Stimulated activated naive CD4-positive, alpha-beta T cell treated with Interleukin-2 at 50 U/mL for 16 hours (primary cell): ENCODE data around the gene MAEA.
"Not testable (repeated sequence)": the region's sequence is repeated elsewhere in the genome, so short reads cannot be mapped to it uniquely, and the experiment has no call there.

Experiments used
- DNase-seq: peaks from one replicate; lab custom pipeline; 2025; lab: John Stamatoyannopoulos, UW

Gene MAEA

DNA sequence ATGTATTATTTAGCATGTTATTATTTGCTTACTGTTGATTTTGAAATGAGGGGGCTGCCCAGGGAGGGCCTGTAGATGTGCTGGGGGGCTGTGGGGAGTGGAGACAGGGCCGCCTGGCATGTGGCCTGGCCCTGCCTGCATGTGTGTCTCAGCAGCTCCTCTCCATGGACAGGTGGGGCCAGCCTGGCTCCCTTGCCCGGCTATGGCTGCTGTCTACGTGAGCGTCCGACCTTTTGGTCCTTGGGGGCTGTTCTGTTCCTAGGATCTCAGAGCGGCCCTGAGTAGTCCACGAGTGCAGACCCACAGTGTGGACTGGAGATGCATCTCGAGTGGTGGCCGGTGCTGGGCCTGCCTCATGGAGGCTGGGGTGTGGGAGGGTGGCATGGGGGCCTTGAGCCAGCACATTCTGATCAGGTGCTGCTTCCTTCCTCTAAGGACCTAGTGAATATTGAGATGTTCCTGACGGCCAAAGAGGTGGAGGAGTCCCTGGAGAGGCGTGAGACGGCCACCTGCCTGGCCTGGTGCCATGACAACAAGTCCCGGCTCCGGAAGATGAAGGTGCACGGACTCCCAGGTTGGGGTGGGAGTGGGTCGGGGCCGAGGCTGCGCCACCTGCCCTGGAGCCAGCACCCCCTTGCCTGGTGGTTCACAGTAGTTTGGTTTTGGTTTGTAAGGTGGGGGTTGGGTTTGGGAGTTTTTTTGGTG, 32.4 kb downstream of the MAEA start:
- no peak for DNase-seq

DNA sequence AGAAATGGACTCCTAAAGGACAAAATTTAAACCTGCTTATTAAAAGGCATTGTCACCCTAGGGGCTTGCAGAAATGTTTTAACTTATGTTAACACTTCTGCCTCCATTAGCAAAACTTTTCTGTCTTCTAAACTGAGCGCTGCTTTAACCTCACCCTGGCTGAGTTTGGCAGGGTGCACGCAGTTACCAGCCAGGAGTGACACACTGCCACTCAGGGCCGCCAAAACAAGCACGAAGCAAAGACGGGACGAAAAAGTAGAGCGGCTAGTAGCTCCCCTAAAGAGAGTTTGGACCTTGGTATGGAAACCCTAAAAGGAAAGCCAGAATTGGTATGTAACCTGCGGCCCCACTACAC, 33.6 kb downstream of the MAEA start:
- DNase-seq, result no peak

DNA sequence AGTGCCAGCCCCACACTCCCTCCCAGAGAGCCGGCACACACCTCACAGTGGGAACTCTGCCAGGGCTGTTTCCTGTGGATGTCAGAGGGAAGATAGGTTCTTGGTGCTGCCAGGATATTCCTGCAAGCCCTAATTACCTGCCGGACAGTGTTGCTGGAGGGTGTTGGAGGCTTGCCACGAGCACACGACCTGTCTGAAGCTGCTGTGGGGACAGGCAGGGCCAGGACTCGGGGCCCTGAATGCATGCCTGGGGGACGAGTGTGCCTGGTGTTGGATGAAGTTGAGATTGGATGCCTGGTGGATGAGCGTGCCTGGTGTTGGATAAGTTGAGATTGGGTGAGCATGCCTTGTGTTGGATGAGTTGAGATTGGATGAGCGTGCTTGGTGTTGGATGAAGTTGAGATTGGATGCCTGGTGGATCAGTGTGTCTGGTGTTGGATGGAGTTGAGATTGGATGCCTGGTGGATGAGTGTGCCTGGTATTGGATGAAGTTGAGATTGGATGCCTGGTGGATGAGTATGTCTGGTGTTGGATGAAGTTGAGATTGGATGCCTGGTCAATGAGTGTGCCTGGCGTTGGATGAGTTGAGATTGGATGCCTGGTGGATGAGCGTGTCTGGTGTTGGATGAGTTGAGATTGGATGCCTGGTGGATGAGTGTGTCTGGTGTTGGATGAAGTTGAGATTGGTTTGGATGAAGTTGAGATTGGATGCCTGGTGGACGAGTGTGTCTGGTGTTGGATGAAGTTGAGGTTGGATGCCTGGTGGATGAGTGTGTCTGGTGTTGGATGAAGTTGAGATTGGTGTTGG, 34.1 kb downstream of the MAEA start:
- no peak for DNase-seq

DNA sequence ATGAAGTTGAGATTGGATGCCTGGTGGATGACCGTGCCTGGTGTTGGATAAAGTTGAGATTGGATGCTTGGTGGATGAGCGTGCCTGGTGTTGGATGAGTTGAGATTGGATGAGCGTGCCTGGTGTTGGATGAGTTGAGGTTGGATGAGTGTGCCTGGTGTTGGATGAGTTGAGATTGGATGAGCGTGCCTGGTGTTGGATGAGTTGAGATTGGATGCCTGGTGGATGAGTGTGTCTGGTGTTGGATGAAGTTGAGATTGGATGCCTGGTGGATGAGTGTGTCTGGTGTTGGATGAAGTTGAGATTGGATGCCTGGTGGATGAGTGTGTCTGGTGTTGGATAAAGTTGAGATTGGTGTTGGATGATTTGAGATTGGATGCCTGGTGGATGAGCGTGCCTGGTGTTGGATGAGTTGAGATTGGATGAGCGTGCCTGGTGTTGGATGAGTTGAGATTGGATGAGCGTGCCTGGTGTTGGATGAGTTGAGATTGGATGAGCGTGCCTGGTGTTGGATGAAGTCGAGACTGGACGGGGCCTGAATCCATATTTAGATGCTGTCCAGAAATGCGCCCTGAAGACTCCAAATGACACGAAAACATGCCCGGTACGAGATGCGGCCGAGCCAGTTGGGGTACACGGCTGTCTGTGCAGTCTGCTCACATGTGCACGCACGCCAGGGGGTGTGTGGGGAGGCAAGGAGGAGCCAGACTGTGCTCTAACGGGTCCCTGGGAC, 34.9 kb downstream of the MAEA start:
- DNase-seq, result not testable (repeated sequence)

DNA sequence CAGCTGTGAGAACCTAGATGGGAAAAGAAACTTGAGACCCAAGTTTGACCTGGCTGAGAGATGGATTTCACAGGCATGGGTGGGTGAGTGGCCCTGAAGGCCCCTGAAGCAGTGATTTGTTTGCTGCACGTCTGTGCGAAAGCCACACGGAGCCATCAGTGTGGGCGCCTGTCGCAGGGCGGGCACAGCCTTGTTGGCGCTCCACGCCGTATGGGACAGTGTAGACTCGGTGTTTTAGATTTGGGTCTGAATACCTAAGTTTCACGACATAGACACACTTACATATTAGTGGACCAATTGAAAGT, 35.4 kb downstream of the MAEA start:
- no peak for DNase-seq

DNA sequence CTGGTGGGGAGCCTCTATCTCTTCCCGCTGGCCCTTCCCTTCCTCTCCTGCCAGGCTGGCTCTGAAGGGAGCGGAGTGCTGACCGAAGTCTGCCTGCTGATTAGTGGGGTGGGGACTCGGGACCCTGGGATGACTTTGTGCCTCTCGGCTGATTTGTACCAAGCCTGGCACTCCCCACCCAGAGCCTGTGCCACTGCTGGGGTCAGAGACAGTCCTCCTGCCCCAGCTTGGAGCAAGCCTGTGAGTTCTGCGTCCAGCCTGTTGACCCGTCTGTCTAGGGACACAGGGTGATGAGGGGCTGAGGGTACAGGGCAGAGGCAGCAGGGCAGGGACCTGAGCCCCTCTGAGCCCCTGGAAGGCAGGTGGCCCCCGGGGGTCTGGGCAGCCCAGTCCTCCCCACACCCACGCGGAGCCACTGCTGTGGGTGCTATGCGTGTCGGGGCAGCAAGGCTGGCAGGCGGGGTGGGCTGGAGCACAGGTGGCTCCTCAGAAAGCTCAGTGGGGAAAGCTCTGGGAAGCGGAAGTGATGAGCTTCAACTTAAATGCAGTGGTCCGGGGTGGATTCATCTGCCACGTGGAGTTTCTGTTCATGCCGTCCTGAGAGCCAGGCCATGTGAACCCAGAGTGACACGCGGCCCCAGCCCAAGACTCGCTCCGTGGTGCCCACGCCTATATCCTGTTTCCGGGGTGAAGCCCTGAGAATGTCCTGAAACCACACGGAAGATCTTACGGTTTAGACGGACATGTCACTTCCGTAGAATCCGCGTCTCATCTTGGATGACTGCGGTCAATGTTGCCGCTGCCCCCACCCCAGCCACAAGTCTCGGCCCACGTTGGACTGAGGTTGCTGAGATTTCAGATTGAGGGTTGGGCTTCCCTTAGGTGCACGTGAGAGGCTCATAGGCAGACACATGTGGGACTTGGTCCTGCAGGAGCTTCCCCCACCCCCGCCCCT, 36.3 kb downstream of the MAEA start:
- no peak for DNase-seq

DNA sequence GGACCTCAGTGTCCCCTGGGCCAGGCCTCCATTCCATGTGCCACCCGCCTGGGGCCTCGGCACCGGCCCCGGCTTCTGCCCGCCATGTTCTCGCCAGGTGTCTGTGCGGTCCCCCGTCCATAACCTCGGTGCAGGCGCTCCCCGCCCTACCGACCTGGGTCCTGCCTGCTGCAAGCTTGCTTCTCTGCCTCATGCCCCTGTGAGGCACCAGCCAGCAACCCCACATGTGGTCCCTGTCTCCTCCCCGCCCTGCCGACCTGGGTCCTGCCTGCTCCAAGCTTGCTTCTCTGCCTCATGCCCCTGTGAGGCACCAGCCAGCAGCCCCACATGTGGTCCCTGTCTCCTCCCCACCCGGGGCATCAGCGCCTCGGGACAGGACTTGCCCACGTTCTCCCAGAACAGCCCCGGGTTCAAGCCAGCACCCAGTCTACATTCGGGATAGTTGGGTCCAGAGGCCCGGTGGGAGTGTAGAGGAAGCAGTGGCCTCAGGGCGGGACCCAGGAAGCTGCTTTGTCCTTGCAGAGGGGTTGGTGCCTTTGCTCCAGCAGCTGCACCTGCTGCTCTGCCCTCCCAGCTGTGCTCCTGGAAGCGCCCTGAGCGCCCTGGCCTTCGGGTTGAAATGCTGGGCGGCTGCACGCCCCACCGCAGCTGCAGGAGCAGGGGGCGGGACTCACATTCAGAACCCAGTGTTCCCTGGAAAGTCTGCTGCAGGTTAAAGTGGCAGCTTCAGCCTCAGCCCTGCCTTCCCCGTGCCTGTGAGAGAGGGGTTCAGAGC, 37.2 kb downstream of the MAEA start:
- no peak for DNase-seq

DNA sequence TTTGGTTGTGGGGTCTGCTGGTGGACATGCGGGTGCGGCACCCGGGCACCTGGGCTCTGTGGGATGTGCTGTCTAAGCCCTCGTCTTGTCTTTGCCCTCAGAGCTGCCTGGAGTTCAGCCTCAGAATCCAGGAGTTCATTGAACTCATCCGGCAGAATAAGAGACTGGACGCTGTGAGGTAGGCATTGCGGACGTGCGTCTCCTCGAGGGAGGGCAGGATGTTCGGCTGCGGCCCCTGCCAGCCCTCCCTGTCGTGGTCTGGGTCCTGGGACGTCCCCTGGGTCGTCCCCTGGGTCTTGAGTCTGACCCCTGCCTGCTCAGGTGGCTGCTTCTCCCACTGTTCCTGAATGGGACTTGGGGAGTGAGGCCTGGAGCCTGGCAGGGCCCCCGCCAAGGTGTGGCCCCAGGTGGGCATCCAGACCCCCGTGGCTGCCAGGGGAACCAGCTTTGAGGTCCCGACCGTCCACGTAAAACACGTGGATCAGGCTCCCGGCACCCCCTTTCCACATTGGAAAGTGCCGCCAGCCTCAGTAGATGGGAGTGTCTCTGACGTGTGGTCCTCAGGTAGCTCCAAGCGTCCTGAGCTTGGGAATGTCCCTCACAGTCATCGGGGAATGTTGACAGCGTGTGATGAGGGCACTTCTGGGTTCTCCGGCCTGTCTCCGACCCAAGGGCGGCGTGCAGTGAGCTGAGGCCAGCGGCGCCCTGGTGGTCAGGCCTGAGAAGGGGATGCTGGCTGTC, 38.0 kb downstream of the MAEA start:
- DNase-seq, result no peak

DNA sequence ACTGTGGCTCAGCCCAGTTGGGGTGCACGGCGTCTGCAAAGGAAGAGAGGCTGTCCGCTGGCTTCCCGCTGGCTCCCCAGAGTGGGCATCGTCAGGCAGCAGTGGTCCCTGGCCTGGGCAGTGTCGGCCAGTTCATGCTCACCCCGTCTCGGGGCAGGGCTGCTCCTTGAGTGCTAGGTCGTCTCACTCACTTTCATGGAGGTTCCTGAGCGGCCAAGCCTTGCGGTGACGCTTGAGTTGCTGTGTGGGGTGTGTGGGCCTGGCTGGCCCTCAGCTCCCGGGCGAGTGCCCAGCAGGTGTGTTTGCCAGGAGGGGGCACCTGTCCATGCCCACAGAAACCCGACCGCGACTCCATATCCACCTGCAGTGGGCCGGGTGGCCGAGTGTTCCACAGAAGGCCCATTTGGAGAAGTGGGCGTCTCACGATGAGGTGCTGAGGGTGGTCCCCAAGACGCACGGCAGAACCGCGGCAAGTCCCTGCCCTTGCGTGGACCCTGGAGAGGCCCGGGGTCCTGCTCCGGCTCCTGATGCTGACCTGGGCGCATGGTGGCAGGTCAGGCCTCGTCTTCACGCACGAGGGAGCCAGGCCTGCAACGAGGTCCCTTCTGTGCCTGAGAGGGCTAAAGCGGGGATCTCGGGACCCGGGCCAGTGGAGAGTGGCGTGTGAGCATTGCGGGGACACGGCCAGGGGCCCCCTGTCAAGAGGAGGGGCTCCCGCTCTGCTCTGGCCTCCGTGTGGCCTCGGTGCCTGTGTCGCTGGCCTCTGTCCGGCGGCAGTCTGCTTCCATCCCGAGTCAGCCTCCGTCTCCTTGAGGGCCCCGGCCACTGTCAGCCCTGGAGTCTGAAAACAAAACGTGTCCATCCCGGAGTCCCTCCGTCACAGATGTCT, 38.8 kb downstream of the MAEA start:
- DNase-seq, result no peak

DNA sequence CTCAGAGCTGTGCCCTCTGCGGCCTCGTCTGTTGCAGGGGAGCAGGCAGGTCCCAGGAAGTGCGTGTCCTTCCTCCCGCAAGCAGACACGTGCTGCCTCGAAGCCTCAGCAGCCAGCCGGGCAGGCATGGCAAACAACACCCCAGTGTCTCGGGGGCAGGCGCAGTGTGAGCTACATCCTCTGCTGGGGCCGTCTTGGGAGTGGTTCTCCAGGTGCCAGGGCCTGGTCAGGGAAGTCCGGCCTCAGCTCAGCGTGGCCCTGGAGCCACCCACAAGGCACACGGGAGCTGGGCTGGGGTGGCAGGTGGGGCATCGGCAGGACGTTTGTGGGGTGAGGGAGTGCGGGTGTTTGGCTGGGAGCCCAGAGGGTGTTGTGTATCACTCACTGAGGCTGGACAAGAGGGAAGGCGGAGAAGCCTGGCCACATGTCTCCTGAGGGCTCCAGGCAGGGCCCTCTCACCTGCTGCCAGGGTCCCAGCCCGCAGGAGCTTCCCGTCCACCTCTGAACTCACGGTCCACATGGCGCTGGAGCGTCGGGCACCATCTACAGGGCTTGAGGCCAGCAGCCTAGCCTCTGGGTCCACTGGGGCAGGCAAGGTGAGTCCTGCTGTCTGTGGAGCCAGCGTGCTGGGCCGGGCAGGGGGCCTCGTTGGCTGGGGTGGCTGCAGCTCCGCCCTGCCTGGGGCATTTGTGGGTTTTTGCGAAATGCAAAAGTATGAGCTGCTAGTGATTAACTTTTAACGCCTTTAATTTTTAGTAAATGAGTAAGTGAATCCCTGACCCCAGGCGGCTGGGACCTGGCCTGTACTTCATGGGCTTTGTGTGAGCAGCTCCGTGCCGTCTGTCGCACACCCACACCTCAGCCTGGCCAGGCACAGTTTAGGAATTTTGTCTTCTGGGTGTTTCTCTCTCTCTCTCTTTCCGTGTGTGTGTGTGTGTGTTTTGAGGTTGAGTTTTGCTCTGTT, 40.0 kb downstream of the MAEA start:
- no peak for DNase-seq

DNA sequence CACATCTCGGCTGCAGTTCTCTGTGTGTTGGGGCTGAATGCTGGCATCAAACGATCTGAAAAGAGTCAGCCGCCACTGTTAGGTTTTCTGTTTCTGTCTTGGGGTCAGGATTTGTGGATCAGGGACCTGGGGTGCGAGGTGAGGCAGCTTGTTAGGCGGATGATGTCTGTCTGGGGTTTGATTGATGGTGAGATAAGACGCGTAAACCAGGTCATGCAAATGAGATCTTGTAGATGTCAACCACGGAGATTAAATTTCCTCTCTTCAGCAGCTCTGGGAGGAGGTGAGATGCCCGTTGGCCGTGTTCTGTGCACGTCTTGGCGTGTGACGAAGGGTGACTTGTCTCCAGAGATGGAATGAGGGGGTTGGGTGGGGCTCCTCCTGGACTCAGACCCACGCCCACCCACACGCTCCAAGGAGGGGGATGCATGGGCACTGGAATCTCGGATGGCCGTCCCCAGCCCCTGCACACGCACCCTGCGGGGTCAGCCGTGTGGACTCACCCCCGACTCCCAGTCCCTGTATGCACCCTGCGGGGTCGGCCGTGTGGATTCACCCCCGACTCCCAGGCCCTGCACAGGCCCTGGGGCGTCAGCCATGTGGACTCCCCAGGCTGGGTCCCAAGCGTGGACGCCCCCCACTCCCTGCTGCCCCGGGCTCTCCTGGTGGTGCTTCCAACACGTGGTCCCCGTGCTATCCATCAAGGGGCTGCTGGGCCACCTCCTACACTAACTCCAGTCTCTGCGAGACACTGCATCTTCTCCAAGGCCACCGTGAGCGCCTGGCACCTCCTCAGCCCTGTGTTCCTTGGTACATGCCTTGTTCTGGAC, 41.3 kb downstream of the MAEA start:
- peak; percentile 59 for DNase-seq

DNA sequence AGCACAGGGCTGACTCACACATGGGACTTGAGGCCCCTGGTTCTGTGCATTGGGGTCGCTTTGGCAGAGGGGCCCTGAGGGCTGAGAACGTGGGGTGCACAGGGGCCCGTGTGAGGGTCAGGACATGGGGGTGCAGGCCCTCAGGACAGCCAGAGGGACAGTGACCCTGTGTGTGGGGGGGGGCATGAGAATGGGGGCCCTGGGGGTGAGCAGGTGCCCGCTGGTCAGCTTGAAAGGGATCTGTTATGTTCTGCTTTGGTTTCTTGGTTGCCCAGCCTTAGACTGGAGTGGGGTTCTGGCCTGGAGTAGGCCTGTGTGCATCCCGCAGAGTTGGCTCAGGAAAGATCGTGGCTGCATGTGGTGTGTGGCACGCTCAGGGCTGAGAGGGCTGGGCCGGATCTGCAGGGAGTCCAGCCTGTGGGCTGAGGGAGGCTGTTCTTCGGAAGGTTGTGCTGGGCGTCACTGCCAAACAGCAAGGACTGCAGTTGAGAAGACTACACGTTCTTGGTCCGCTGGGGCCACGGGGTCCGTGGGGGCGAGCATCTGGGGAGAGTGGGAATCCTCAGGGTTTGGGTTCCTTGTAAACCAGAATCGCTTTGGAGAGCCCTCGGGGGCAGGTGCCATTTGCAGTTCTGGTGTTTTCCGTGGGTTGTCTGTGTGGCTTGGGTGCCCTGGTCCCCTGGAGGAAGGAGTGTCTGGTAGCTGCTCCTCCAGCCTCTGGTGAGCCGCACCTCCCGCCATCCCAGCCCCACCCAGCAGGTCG, 42.1 kb downstream of the MAEA start:
- DNase-seq, result no peak

DNA sequence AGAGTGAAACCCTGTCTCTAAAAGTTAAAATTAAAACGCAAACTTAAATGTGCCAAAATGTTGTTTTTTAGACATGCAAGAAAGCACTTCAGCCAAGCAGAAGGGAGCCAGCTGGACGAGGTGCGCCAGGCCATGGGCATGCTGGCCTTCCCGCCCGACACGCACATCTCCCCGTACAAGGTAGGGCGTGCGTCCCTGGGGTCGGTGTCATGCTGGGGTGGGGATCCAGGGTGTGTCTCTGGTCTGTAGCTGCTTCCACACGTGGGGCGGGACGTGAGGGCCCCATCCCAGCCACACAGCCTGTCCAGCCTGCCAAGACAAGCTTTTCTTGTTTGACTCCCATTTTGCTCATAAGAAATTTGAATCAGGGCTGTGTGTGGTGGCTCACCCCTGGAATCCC, 43.0 kb downstream of the MAEA start:
- DNase-seq, result no peak

DNA sequence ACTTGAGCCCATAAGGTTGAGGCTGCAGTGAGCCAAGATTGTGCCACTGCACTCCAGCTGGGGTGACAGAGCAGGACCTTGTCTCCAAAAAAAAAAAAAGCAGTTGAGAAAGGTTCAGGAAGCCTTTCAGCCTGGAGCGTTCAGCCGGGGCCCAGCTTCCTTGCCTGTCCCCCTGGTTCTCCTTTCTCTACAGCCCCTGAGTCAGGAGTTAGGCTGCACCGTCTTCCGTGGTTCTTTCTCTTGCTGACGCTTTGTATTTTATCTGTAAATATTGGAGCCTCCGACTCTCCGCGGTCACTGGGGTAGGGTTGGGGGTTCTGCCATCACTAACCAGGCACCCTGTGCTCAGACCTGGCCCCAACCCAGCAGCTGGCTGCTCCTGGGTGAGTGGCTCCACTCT, 43.6 kb downstream of the MAEA start:
- DNase-seq, result no peak

DNA sequence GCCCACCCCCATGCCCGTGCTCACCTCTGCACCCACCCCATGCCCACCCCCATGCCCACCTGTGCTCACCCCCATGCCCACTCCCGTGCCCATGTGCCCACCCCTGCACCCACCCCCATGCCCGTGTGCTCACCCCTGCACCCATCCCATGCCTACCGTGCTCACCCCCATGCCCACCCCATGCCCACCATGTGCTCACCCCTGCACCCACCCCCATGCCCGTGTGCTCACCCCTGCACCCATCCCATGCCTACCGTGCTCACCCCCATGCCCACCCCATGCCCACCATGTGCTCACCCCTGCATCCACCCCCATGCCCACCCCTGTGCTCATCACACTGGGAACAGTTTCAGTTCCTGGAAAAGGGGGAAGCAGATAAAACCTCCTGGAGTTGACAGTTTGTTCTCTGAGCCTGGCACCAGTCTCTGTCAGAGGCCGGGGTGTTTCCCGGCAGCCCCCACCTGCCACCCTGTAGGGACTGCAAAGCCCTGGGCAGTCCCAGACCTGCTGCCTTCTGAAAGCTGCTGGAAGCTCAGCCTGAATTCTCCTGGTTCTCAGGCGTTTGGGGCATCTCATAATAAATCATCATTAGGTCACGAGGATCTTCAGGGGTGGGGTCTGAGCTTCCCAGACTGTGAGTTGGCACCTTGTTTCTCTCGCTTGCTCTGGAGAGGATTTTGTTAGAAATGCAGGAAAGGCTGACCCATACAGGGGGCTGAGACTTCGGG, 44.3 kb downstream of the MAEA start:
- not testable (repeated sequence) for DNase-seq

DNA sequence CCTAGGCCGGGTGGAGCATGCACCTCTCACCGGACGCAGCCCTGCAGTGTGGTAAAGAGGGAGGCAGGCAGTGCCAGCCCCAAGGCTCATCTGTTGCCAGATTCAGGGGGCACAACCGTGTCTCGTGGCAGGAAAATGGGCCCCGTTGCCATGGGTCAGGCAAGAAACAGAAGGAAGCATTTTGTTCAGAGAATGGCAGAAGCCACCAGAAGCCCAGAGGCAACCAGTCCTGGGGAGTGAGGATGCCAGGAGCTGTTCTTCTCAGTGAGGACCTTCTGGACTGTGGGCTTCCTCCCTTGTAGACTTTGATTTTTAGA, 44.8 kb downstream of the MAEA start:
- DNase-seq, result no peak
